Activated CD8-positive, alpha-beta memory T cell treated with anti-CD3 and anti-CD28 coated beads, Interleukin-2, amount 50 U/mL, for 1 hour (primary cell): ENCODE results near the gene BORCS8.
A peak's percentile ranks its signal among the peaks of the same experiment; 100 is the strongest.
"Not testable (repeated sequence)": the region's sequence is repeated elsewhere in the genome, so short reads cannot be mapped to it uniquely, and the experiment has no call there.

Source experiments
- DNase-seq: peaks from one replicate; pipeline ENCODE4 v3.0.0-alpha.2; 2020; ENCODE audit errors: extremely low read depth

The BORCS8 gene

GRCh38 chr19:19192078-19192882, at the start of gene BORCS8, which contains the start of gene RFXANK:
BORCS8 (minus strand) TSS chr19:19192152; CDS start chr19:19192117, 35 bp downstream.
RFXANK (plus strand) TSS chr19:19192258; CDS start chr19:19193947, 1,689 bp downstream.
- peak; percentile 97 for DNase-seq

DNA sequence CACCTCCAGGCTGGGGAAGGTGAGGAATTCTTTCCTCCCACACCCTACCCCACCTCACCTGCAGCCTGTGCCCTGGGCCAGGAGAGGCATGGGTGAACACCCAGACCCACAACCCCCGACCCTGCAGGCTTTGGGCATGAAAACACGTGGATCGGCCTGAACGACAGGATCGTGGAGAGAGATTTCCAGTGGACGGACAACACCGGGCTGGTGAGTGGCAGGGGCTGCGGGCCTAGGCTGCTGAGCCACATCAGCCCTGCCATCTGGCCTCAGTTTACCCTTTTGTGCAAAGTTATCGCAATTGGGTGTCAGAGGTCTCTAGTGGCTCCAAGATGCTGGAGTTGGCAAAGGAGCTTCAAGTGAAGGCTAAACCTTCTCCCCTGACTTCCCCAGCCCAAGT, 48.5 kb upstream of the BORCS8 start:
- DNase-seq = no peak

DNA sequence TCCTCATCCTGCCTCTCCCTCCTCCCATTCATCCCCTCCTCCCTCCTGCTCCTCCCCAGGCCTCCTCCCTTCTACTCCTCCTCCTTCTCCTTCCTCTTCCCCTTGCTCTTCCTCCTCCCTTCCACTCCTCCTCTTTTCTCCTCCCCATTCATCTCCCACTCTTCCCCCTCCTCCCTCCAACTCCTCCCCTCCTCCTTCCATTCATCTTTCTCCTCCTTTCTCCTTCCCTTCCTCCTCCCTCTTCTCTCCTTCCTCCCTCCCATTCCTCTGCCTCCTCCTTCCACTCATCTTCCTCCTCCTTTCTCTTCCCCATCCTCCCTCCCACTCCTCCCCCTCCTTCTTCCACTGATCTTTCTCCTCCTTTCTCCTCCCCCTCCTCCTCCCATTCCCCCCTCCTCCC, 47.7 kb upstream of the BORCS8 start:
- no peak for DNase-seq

DNA sequence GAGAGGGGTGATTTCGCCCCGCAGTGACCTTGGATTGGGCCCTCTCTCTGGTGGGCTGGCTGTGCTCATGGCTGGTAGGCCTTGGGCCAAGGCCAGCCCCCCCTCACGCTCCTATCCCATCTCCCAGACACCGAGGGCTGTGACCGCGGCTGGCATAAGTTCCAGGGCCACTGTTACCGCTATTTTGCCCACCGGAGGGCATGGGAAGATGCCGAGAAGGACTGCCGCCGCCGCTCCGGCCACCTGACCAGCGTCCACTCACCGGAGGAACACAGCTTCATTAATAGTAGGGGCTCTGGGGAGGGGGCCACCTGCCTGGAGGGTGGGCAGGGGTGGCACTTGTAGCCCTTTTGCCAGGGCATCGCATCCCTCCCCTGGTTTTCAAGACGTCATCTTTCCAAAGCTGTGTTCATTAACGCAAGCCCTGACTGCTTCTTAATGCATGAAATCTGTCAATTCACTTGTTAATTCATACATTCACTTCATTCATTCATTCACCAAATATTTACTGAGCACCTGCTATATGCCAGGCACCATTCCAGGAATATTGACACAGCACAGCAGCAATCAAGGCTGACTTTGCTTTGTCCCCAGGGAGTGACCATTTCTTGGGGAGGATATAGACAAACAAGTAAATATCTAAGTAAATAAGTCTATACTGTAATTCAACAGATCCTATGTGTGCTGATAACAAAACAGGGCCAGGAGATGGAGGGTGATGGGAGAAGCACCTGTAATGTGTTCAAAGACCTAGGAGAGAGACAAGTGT, 46.4 kb upstream of the BORCS8 start:
- no peak for DNase-seq

- DNase-seq = no peak
Measured at GRCh38 chr19:19236173-19236572, 44.2 kb upstream of the BORCS8 start.

DNA sequence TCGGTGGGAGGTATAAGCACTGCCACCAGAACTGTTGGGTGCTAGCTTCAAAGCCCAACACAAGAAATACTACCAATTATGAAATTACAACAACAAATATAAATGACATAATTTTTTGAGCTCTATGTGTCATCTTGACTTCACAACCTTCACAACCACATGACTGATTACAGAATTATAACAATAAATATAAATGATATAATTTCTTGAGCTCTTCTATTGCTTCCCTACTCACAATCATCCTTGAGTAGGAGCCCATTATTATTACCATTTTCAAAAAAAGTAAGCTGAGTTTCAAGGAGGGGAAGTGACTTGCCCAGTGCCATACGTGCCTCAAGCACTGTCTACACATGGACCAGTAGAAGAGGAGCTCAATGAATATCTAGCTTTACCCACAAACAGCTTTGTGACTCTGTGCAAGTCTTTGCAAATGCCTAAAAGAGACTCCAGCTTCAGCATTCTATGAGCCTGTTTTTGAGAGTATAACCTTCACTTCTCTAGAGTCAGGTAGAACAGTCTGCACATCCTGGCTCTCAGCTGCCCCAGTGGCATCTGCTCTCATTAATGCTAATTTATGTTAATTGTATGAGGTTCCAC, 42.4 kb upstream of the BORCS8 start:
- no peak for DNase-seq

GRCh38 chr19:19232261-19232721, 40.3 kb upstream of the BORCS8 start:
- DNase-seq = no peak

DNA sequence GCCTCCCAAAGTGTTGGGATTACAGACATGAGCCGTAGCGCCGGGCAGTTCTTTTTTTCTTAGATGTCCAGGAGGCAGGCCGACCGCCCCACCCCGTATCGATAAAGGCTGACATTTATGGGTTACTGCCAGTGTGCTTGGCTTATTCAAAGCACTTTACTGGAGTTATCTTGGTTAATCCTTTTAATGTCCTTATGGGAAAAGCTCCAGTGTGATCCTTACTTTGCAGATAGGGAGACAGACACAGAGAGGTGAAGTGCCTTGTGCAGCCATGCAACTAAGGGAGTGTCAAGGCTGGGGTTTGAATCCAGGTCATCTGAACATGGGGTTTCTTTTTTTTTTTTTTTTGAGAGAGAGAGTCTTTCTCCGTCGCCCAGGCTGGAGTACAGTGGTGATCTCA, 39.0 kb upstream of the BORCS8 start:
- no peak for DNase-seq

DNA sequence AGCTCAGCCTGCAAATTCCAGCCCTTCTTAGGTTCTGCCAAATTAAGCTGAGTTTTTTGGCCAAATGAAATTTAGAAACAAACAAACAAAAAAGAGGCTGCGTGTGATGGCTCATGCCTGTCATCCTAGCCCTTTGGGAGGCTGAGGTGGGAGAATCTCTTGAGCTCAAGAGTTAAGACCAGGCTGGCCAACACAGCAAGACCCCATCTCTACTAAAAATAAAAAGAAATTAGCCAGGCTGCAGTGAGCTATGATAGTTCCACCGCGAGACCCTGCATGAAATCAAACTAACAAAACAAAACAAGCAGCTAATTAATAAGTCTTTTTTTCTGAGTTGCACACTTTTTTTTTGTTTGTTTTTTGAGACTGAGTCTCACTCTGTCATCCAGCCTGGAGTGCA, 37.7 kb upstream of the BORCS8 start:
- no peak for DNase-seq

DNA sequence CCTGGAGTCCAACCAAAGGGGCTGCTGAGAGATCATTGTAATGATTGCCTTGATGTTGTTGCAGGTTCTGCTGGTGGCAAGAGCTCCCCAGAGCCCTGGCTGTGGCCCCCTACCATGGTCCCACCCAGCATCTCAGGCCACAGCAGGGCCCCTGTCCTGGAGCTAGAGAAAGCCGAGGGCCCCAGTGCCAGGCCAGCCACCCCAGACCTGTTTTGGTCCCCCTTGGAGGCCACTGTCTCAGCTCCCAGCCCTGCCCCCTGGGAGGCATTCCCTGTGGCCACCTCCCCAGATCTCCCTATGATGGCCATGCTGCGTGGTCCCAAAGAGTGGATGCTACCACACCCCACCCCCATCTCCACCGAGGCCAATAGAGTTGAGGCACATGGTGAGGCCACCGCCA, 35.3 kb upstream of the BORCS8 start:
- DNase-seq = no peak

- no peak for DNase-seq
Measured at GRCh38 chr19:19226663-19227062, 34.7 kb upstream of the BORCS8 start.

DNA sequence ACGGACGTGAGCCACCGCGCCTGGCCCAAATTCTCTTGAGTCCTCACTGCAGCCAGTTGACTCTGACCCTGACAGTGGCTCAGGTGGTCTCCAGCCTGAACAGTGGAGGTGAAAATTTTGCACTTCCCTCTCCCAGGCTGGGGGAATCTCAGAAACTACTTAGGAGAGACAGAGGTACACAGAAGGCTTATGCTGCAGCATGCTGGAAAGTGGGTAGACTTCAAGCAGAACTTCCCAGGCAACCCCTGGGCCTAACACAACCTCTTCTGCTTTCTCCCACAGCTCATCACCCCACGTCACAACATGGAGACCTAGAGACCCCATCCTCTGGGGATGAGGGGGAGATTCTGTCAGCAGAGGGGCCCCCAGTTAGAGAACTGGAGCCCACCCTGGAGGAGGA, 34.3 kb upstream of the BORCS8 start:
- no peak for DNase-seq

GRCh38 chr19:19224852-19225494, 33.0 kb upstream of the BORCS8 start:
- DNase-seq = peak; percentile 34

DNA sequence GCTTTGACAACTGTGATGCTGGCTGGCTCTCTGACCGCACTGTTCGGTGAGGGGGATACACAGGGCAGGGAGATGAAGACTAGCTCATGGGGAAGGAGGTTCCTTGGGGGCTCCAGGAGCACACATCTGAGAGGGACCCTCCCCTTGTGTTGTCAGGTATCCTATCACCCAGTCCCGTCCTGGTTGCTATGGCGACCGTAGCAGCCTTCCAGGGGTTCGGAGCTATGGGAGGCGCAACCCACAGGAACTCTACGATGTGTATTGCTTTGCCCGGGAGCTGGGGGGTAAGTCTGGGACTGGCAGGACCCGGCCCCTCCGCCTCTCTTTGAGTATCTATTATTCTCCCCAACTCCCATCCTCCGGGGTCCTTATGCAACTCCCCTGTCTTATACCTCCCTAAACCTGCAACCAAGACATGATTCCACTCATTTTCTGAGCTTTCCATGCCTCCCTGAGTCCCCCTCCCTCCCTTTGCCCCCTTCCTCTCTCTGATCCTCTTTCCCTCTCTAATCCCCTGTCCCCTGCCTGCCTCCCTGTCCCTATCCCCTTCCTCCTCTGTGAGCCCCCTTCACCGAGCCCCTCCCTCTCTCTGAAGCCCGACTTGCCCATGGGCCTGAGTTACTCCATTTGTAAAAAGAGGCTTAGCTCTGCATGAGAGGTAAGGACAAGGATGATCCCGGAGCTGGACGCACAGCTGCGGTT, 32.3 kb upstream of the BORCS8 start:
- no peak for DNase-seq

DNA sequence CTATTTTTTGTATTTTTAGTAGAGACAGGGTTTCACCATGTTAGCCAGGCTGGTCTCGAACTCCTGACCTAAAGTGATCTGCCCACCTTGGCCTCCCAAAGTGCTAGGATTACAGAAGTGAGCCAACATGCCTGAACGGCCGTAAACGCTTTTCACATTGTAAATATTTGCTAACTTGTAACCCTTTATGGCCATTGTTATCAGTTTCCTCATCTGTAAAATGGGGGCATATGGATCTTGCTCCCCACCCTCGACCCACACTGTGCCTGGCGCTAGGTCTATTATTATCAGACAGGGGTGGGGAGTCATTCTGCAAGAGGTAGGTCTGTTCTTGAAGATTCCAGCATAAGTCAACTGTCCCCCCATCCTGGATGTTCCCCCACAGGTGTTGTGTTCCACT, 31.7 kb upstream of the BORCS8 start:
- DNase-seq = no peak

DNA sequence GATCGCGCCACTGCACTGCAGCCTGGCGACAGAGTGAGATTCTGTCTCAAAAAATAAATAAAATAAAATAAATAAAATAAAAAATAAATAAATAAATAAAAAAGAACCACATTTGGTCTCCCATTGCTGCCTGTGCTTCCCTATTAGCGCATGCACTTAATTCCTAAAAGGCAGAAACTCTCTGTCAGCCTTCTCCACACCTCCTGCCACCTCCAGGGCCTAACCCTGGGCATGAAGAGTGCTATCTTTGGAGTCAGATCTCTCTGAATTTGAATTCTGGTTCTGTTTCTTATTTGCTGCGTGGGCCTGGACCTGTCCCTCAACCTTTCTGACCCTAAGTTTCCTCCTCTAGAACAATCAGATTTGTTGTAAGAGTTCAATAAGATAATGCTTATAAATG, 31.1 kb upstream of the BORCS8 start:
- no peak for DNase-seq

DNA sequence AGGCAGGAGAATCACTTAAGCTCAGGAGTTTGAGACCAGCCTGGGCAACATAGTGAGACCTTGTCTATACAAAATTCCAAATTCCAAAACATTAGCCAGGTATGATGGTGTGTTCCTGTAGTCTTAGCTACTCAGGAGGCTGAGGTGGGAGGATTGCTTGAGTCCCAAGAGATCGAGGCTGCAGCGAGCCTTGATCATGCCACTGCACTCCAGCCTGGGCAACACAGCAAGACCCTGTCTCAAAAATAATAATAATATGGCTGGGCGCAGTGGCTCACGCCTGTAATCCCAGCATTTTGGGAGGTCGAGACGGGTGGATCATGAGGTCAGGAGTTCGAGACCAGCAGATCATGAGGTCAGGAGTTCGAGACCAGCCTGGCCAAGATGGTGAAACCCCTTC, 29.0 kb upstream of the BORCS8 start:
- DNase-seq = not testable (repeated sequence)

- DNase-seq = no peak
Measured at GRCh38 chr19:19218911-19219310, 27.0 kb upstream of the BORCS8 start.

- DNase-seq = no peak
Measured at GRCh38 chr19:19217099-19217498, 25.1 kb upstream of the BORCS8 start.

GRCh38 chr19:19215792-19216191, 23.8 kb upstream of the BORCS8 start:
- DNase-seq = no peak

DNA sequence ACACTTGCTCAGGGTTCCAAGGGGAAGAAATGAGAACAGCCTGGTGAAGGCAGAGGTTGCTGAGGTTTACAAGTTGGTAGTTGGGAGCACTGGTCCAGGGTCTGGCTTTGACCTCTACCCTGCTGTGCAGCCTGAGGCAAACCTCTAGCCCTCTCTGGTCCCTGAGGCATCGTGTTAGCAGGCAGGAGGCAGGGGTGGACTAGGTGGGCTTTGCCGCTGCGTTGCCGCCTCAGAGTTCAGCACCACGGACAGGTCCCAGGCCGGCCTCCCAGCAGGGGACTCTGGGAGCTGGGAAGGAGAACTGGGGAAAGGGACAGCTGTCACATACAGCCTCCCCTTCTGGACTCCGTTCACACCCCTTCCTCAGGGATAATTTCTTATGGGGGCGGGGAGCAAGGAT, 22.9 kb upstream of the BORCS8 start:
- DNase-seq = no peak

DNA sequence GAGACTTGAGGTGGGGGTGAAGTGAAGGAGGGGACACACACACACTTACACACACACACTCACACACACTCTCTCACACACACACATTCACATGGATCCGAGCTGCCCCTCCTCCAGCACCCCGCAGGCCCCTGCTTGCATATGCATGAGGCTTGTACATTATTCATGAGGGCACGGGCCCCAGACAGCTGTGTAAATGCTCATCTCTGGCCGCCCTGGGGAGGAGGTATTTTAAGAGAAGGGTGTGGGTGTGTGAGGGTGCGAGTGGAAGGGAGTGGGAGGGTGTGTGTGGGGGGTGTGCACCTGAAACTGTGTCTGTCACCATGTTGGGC, 22.2 kb upstream of the BORCS8 start:
- no peak for DNase-seq
